ENCODE data around the gene IL21R.

DNA sequence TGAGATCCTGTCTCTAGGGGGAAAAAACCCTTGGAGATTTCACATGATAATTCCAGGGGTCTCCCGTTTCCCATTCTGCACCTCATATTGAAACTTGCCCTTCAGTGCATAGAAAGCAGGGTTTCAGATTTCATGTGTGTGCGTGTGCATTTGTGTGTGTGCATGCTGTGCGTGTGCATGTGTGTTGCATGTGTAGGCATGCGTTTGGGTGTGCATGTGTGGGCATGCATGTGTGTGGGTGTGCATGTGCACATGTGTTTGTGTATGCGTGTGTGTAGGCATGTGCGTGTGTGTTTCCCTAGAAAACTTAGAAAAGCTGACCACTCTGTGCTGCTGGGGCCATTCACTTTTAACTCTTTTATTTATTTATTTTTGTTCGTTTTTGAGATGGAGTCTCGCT, 40.0 kb downstream of the IL21R start:
- TF ChIP-seq, protein P1, sequence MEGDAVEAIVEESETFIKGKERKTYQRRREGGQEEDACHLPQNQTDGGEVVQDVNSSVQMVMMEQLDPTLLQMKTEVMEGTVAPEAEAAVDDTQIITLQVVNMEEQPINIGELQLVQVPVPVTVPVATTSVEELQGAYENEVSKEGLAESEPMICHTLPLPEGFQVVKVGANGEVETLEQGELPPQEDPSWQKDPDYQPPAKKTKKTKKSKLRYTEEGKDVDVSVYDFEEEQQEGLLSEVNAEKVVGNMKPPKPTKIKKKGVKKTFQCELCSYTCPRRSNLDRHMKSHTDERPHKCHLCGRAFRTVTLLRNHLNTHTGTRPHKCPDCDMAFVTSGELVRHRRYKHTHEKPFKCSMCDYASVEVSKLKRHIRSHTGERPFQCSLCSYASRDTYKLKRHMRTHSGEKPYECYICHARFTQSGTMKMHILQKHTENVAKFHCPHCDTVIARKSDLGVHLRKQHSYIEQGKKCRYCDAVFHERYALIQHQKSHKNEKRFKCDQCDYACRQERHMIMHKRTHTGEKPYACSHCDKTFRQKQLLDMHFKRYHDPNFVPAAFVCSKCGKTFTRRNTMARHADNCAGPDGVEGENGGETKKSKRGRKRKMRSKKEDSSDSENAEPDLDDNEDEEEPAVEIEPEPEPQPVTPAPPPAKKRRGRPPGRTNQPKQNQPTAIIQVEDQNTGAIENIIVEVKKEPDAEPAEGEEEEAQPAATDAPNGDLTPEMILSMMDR (IDR thresholded peaks at IDR 0.05): no peak
- TF ChIP-seq POLR2A (IDR thresholded peaks at IDR 0.05): no peak
